Mammary epithelial cell (primary cell): ENCODE measurements around the gene CIDEC.

ENCODE experiments used
- CTCF ChIP-seq, 2 donors: IDR thresholded peaks in 1 of 2; conservative IDR thresholded peaks in 1 of 2; 2 replicates each; pipeline ENCODE4 v1.5.1; 2011 to 2012; ENCODE audit warnings: inconsistent platforms in 2 of 2, low read length in 2 of 2, mild to moderate bottlenecking in 2 of 2, control low read depth in 1 of 2, low read depth in 1 of 2; ENCODE audit not compliant: insufficient read depth in 1 of 2; ENCODE audit errors: extremely low read depth in 1 of 2
- EZH2 ChIP-seq: IDR thresholded peaks from 2 replicates; pipeline ENCODE4 v1.6.1; 2012; ENCODE audit warnings: low read length, inconsistent platforms, borderline replicate concordance

- TF ChIP-seq CTCF (conservative IDR thresholded peaks at IDR 0.05 in 1 of 2, IDR thresholded peaks at IDR 0.05 in 1 of 2; ENCODE audit: extremely low read depth in 1 of 2, insufficient read depth in 1 of 2, low read depth in 1 of 2, low read length in 2 of 2) (no peak), EZH2 (no peak)
Observed at GRCh38 chr3:9862391-9863057, 17.5 kb downstream of the CIDEC start.
